HEK293T (cell line): ENCODE measurements around the gene C20orf202.

ENCODE experiments used
- CTCF ChIA-PET: fragments of 350-600 bp; formaldehyde crosslinking; extraction: SDS; loops from one replicate; lab custom pipeline; 2021; ENCODE audit warnings: antibody characterized with exemption, inconsistent platforms; lab: Yijun Ruan, JAX
- POLR2A ChIA-PET: fragments of 350-600 bp; formaldehyde crosslinking; extraction: SDS; loops from one replicate; lab custom pipeline; 2020; ENCODE audit warnings: antibody characterized with exemption, inconsistent platforms; lab: Yijun Ruan, JAX
- DNase-seq: peaks from one replicate; pipeline ENCODE4 v3.0.0; 2012; ENCODE audit warnings: mixed read lengths; ENCODE audit errors: extremely low spot score
- ARNT ChIP-seq: fragments of 450-650 bp; IDR thresholded peaks from 2 replicates; pipeline ENCODE4 v1.6.1; 2017; ENCODE audit warnings: mild to moderate bottlenecking
- BHLHE40 ChIP-seq: fragments of 450-650 bp; IDR thresholded peaks from 2 replicates; pipeline ENCODE4 v1.6.1; 2016; ENCODE audit warnings: mild to moderate bottlenecking, moderate library complexity, borderline replicate concordance
- CTBP1 ChIP-seq: fragments of 450-650 bp; IDR thresholded peaks from 2 replicates; pipeline ENCODE4 v1.6.1; 2016; ENCODE audit warnings: borderline replicate concordance
- ELF4 ChIP-seq: fragments of 450-650 bp; IDR thresholded peaks from 2 replicates; pipeline ENCODE4 v1.6.1; 2017; ENCODE audit warnings: antibody characterized with exemption
- FOXA1 ChIP-seq: fragments of 450-650 bp; IDR thresholded peaks from 2 replicates; pipeline ENCODE4 v1.6.1; 2016; ENCODE audit warnings: mild to moderate bottlenecking
- FOXK2 ChIP-seq: fragments of 450-650 bp; IDR thresholded peaks from 2 replicates; pipeline ENCODE4 v1.6.1; 2016; ENCODE audit warnings: mild to moderate bottlenecking
- FOXM1 ChIP-seq: fragments of 450-650 bp; IDR thresholded peaks from 2 replicates; pipeline ENCODE4 v1.6.1; 2017; ENCODE audit warnings: mild to moderate bottlenecking, borderline replicate concordance
- HDGF ChIP-seq: fragments of 450-650 bp; IDR thresholded peaks from 2 replicates; pipeline ENCODE4 v1.6.1; 2017; ENCODE audit warnings: antibody characterized with exemption, borderline replicate concordance
- L3MBTL2 ChIP-seq: fragments of 450-650 bp; conservative IDR thresholded peaks from 2 replicates; pipeline ENCODE4 v1.6.1; 2016; ENCODE audit warnings: mild to moderate bottlenecking
- LEF1 ChIP-seq: fragments of 450-650 bp; IDR thresholded peaks from 2 replicates; pipeline ENCODE4 v1.6.1; 2017; ENCODE audit warnings: mild to moderate bottlenecking, borderline replicate concordance
- NFRKB ChIP-seq: fragments of 450-650 bp; IDR thresholded peaks from 2 replicates; pipeline ENCODE4 v1.6.1; 2016; ENCODE audit warnings: mild to moderate bottlenecking, moderate library complexity
- PKNOX1 ChIP-seq: fragments of 450-650 bp; IDR thresholded peaks from 2 replicates; pipeline ENCODE4 v1.6.1; 2016
- SP1 ChIP-seq: fragments of 450-650 bp; IDR thresholded peaks from 2 replicates; pipeline ENCODE4 v1.6.1; 2017
- SUZ12 ChIP-seq: fragments of 450-650 bp; IDR thresholded peaks from 2 replicates; pipeline ENCODE4 v1.6.1; 2016; ENCODE audit warnings: mild to moderate bottlenecking
- TARDBP ChIP-seq: fragments of 450-650 bp; IDR thresholded peaks from 2 replicates; pipeline ENCODE4 v1.6.1; 2016
- ZNF384 ChIP-seq: fragments of 450-650 bp; IDR thresholded peaks from 2 replicates; pipeline ENCODE4 v1.6.1; 2016

The C20orf202 gene

GRCh38 chr20:1199212-1199873 lies 3.9 kb upstream of the C20orf202 start:
- ChIA-PET POLR2A (no interaction called here), CTCF (interaction anchor here (0.9 kb wide), 1 partner anchor 14 kb away, joined by 3 read pairs; no protein-coding TSS in a partner anchor)
- no peak for TF ChIP-seq ELF4
- no peak for TF ChIP-seq PKNOX1
- no peak for TF ChIP-seq NFRKB
- TF ChIP-seq SP1: no peak
- TF ChIP-seq LEF1: no peak
- TF ChIP-seq BHLHE40: no peak
- no peak for TF ChIP-seq L3MBTL2
- no peak for TF ChIP-seq CTBP1
- TF ChIP-seq ARNT: no peak
- TF ChIP-seq SUZ12: no peak
- no peak for TF ChIP-seq ZNF384
- no peak for TF ChIP-seq FOXA1
- no peak for TF ChIP-seq TARDBP
- no peak for TF ChIP-seq HDGF
- no peak for TF ChIP-seq FOXM1
- TF ChIP-seq FOXK2: no peak
- no peak for DNase-seq

DNA sequence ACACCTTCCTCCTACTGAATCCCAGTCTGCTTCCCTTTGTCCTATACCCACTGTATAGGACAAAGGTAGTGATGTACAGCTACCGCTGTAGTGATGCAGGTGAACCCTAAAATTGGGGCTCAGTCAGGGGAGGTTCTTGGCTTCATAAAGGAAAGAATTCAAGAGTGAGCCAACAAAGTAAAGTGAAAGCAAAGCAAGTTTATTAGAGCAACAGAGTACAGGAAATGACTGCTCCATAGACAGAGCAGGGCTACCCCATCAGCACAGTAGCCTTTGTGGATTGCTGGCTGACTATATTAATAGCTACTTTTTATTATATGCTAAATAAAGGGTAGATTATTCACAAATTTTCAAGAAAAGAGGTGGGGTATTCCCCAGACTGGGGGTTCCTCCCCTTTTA lies 3.3 kb upstream of the C20orf202 start:
- TF ChIP-seq BHLHE40 (no peak), L3MBTL2 (no peak), FOXM1 (no peak), ARNT (no peak), LEF1 (no peak), SP1 (no peak), SUZ12 (no peak), FOXA1 (no peak), CTBP1 (no peak), ZNF384 (no peak), TARDBP (no peak), PKNOX1 (no peak), ELF4 (no peak), HDGF (no peak)
- ChIA-PET CTCF (no interaction called here), POLR2A (no interaction called here)
- DNase-seq: no peak

DNA sequence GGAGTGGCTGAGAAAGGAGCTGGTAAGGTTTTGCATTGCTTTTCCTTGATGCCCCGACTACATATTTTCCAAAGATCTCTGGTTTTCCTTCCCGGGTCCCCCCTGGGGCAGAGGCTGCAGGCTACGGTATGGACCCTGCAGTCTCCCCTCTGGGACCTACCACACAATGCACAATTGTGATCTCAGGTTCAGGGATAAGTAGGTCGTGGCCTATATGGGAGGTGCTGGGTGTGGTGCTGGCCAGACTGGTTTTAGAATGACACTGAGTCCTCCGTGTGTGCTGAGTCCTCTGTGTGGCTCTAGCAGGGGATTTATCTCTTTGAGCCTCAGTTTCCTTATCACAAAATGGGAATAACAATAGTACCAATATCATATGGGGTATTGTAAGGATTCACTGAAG lies 376 bp downstream of the C20orf202 start:
- CTCF ChIA-PET: no interaction called here
- no peak for DNase-seq
- POLR2A ChIA-PET: interaction anchor here (1.3 kb wide), 1 partner anchor 22 kb away, joined by 3 read pairs; the partner anchor contains the start of gene RAD21L1
- no peak for TF ChIP-seq LEF1
- no peak for TF ChIP-seq FOXA1

DNA sequence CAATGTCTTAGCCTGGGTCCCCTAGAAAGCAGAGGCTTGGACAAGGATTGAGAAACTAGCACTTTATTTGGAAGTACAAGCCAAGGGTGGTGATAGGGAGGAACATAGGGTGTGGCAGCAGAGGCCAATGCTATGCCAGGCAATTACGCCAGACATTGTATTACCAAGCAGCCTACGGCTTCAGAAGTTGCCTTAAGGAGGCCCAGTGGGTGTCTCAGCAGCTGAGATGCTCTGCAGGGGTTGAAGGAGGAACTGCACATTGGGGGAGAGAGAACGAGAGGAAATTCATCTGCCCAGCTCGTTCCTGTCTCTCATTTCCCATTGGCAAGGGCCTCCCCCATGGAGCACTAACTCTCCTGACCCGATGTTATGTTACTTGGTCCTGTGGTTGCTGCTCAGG lies 859 bp downstream of the C20orf202 start:
- POLR2A ChIA-PET: no interaction called here
- no peak for DNase-seq
- TF ChIP-seq NFRKB: no peak
- no peak for TF ChIP-seq TARDBP
- TF ChIP-seq FOXK2: no peak
- TF ChIP-seq FOXA1: no peak
- no peak for TF ChIP-seq L3MBTL2
- no peak for TF ChIP-seq LEF1
- no peak for TF ChIP-seq BHLHE40
- no peak for TF ChIP-seq ZNF384
- TF ChIP-seq FOXM1: no peak
- no peak for TF ChIP-seq SP1
- TF ChIP-seq PKNOX1: no peak
- TF ChIP-seq ARNT: no peak
- TF ChIP-seq HDGF: no peak
- no peak for TF ChIP-seq SUZ12
- TF ChIP-seq ELF4: no peak
- TF ChIP-seq CTBP1: no peak
- CTCF ChIA-PET: no interaction called here

DNA sequence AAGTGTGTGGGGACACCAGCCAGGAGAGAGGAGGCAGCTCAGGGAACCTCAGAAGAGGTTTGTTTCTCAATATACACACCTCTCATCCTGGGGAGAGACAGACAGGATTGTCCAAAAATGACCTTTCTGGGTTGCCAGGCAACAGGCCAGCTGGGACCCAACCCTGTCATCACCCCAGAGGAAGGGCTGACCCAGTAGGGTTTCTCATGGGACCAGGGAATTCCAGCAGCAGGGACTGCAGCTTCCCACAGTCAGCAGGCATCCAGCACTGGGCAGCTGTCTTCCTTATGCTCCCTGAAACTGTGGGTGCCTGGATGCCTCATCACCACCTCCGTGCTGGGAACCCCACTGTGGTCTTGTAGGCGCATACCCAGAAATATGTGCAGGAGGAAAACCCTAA lies 1.3 kb downstream of the C20orf202 start:
- CTCF ChIA-PET: no interaction called here
- POLR2A ChIA-PET: no interaction called here
- no peak for TF ChIP-seq TARDBP
- no peak for TF ChIP-seq CTBP1
- no peak for DNase-seq

GRCh38 chr20:1205802-1206201 lies 2.5 kb downstream of the C20orf202 start:
- TF ChIP-seq LEF1 (no peak), PKNOX1 (no peak), SUZ12 (no peak), TARDBP (no peak), FOXK2 (no peak), NFRKB (no peak)
- ChIA-PET POLR2A (no interaction called here), CTCF (no interaction called here)
- DNase-seq: no peak
